H1 (cell line): ENCODE results near the gene ADAMTS14. TPM values are rescaled to one million over a fixed set of nuclear protein-coding genes. Genes with fewer than 3 reads are reported as not detected.

Experiments used
- CTCF ChIA-PET: fragments of 300-600 bp; sonication (Branson Sonifier 250); formaldehyde crosslinking; loops from one replicate; lab custom pipeline; 2021; ENCODE audit not compliant: partially characterized antibody; lab: Charles Lee
- POLR2A ChIA-PET: fragments of 300-600 bp; sonication (Branson Sonifier 250); formaldehyde crosslinking; loops from one replicate; lab custom pipeline; 2021; ENCODE audit warnings: inconsistent platforms; ENCODE audit not compliant: partially characterized antibody; lab: Charles Lee
- DNase-seq, 2 experiments: peaks; one replicate each; pipeline versions ENCODE4 v3.0.0 to v3.0.0-alpha.2; 2010 to 2022; ENCODE audit warnings: low spot score in 2 of 2, low read depth in 1 of 2, mixed read lengths in 1 of 2
- FAIRE-seq: peaks from 2 replicates; lab custom pipeline; 2011; peaks lifted over from hg19 to GRCh38; lab: Jason Lieb, UNC
- H2AFZ ChIP-seq: 2 replicates; pipeline ENCODE4 v1.8.1; 2012; ENCODE audit warnings: low read length, inconsistent platforms
- H2AK5ac ChIP-seq: 2 replicates; pipeline ENCODE4 v1.6.1; 2013; ENCODE audit warnings: low read depth, low read length
- H2BK120ac ChIP-seq: replicated peaks from 2 replicates; pipeline ENCODE3; 2013; ENCODE audit warnings: low read depth, low read length, inconsistent platforms
- H2BK12ac ChIP-seq: 2 replicates; pipeline ENCODE4 v1.6.1; 2013; ENCODE audit warnings: low read depth, low read length
- H2BK15ac ChIP-seq: 2 replicates; pipeline ENCODE4 v1.6.1; 2013; ENCODE audit warnings: low read length
- H2BK20ac ChIP-seq: 2 replicates; pipeline ENCODE4 v1.6.1; 2013; ENCODE audit warnings: low read length
- H2BK5ac ChIP-seq: 2 replicates; pipeline ENCODE4 v1.6.1; 2013; ENCODE audit warnings: low read depth, low read length
- H3K14ac ChIP-seq: 2 replicates; pipeline ENCODE4 v1.6.1; 2013; ENCODE audit warnings: inconsistent platforms; ENCODE audit not compliant: insufficient read length
- H3K18ac ChIP-seq: 2 replicates; pipeline ENCODE4 v1.6.1; 2013; ENCODE audit warnings: low read length; ENCODE audit errors: extremely low read depth
- H3K23ac ChIP-seq: 2 replicates; pipeline ENCODE4 v1.6.1; 2013; ENCODE audit warnings: inconsistent platforms; ENCODE audit not compliant: insufficient read length
- H3K23me2 ChIP-seq: 2 replicates; pipeline ENCODE4 v1.6.1; 2013; ENCODE audit warnings: low read depth, low read length
- H3K27ac ChIP-seq: 2 replicates; pipeline ENCODE4 v1.6.1; 2011; ENCODE audit warnings: low read depth, low read length, inconsistent platforms
- H3K27me3 ChIP-seq, 4 experiments: replicated peaks in 1 of 4; 1 replicate in 1 of 4; 2 replicates in 3 of 4; pipeline versions ENCODE4 v1.6.1 to v1.8.1; 2011 to 2013; ENCODE audit warnings: low read length in 3 of 4, mild to moderate bottlenecking in 3 of 4, inconsistent platforms in 2 of 4, mixed read lengths in 2 of 4, moderate library complexity in 1 of 4; ENCODE audit not compliant: control insufficient read depth in 3 of 4, insufficient read depth in 3 of 4; ENCODE audit errors: extremely low read depth in 1 of 4
- H3K36me3 ChIP-seq, 4 experiments: 2 replicates each; pipeline versions ENCODE4 v1.6.1 to v1.8.1; 2011 to 2013; ENCODE audit warnings: mild to moderate bottlenecking in 4 of 4, low read length in 3 of 4, moderate library complexity in 2 of 4, control low read depth in 1 of 4, inconsistent platforms in 1 of 4; ENCODE audit not compliant: insufficient read depth in 4 of 4, control insufficient read depth in 2 of 4
- H3K4ac ChIP-seq: replicated peaks from 2 replicates; pipeline ENCODE3; 2013; ENCODE audit warnings: low read length, low read depth, mixed read lengths, inconsistent platforms; ENCODE audit not compliant: insufficient read length
- H3K4me1 ChIP-seq, 4 experiments: replicated peaks in 1 of 4; 1 replicate in 1 of 4; 2 replicates in 3 of 4; pipeline versions ENCODE4 v1.6.1 to v1.8.1; 2011 to 2013; ENCODE audit warnings: low read length in 3 of 4, inconsistent platforms in 2 of 4, mixed read lengths in 1 of 4; ENCODE audit not compliant: insufficient read depth in 4 of 4, control insufficient read depth in 3 of 4
- H3K4me2 ChIP-seq, 2 experiments: 2 replicates each; pipeline versions ENCODE4 v1.6.1 to v1.8.1; 2011 to 2013; ENCODE audit warnings: low read depth in 2 of 2, low read length in 2 of 2, control low read depth in 1 of 2, inconsistent platforms in 1 of 2, mild to moderate bottlenecking in 1 of 2; ENCODE audit not compliant: insufficient read depth in 1 of 2
- H3K4me3 ChIP-seq, 4 experiments: fragments of 200-600, 300-600 bp in 1 of 4; sonication (generic), shearing (Covaris generic), sonication (Bioruptor Twin) in 1 of 4; 2 replicates each; pipeline versions ENCODE4 v1.5.1 to v1.8.1; 2011 to 2016; ENCODE audit warnings: low read length in 4 of 4, low read depth in 3 of 4, control low read depth in 2 of 4, inconsistent platforms in 2 of 4, mild to moderate bottlenecking in 2 of 4, mixed read lengths in 1 of 4, moderate library complexity in 1 of 4; ENCODE audit not compliant: insufficient read depth in 2 of 4; ENCODE audit errors: extremely low read depth in 1 of 4
- H3K56ac ChIP-seq: replicated peaks from 2 replicates; pipeline ENCODE3; 2013; ENCODE audit warnings: low read depth, mild to moderate bottlenecking, mixed read lengths, low read length, inconsistent platforms; ENCODE audit not compliant: insufficient read length
- H3K79me1 ChIP-seq: 2 replicates; pipeline ENCODE4 v1.6.1; 2013; ENCODE audit warnings: low read depth, low read length, control low read depth
- H3K79me2 ChIP-seq, 2 experiments: 2 replicates each; pipeline versions ENCODE4 v1.6.1 to v1.8.1; 2012 to 2013; ENCODE audit warnings: low read length in 2 of 2, mild to moderate bottlenecking in 2 of 2, inconsistent platforms in 1 of 2; ENCODE audit not compliant: insufficient read depth in 2 of 2, control insufficient read depth in 1 of 2
- H3K9ac ChIP-seq, 4 experiments: replicated peaks in 1 of 4; 1 replicate in 1 of 4; 2 replicates in 3 of 4; pipeline versions ENCODE4 v1.6.1 to v1.8.1; 2011 to 2013; ENCODE audit warnings: low read depth in 3 of 4, low read length in 3 of 4, control low read depth in 2 of 4, mild to moderate bottlenecking in 2 of 4, moderate library complexity in 2 of 4, inconsistent platforms in 1 of 4; ENCODE audit errors: extremely low read depth in 1 of 4
- H3K9me3 ChIP-seq, 2 experiments: 2 replicates each; pipeline versions ENCODE4 v1.6.1 to v1.8.1; 2012 to 2013; ENCODE audit warnings: mild to moderate bottlenecking in 2 of 2, moderate library complexity in 2 of 2, control low read depth in 1 of 2, inconsistent platforms in 1 of 2, low read depth in 1 of 2, low read length in 1 of 2, mixed read lengths in 1 of 2; ENCODE audit not compliant: insufficient read depth in 2 of 2
- H4K20me1 ChIP-seq, 2 experiments: replicated peaks in 1 of 2; 2 replicates each; pipeline versions ENCODE3 to v1.8.1; 2011 to 2013; ENCODE audit warnings: inconsistent platforms in 2 of 2, low read length in 2 of 2, mild to moderate bottlenecking in 1 of 2; ENCODE audit not compliant: insufficient read depth in 2 of 2, control insufficient read depth in 1 of 2
- H4K5ac ChIP-seq: 2 replicates; pipeline ENCODE4 v1.6.1; 2013; ENCODE audit warnings: low read length, low read depth, mixed read lengths, inconsistent platforms; ENCODE audit not compliant: insufficient read length
- H4K8ac ChIP-seq: 2 replicates; pipeline ENCODE4 v1.8.0; 2013; ENCODE audit warnings: mild to moderate bottlenecking, moderate library complexity, low read length, inconsistent platforms; ENCODE audit not compliant: insufficient read depth; ENCODE audit errors: extremely low read depth
- H4K91ac ChIP-seq: replicated peaks from 2 replicates; pipeline ENCODE3; 2013; ENCODE audit warnings: low read length, mixed read lengths, inconsistent platforms; ENCODE audit not compliant: insufficient read length
- BRCA1 ChIP-seq: IDR thresholded peaks from 2 replicates; pipeline ENCODE4 v1.6.1; 2012; ENCODE audit warnings: low read depth, low read length, improper control_type of control experiment
- CREB1 ChIP-seq: IDR thresholded peaks from 2 replicates; pipeline ENCODE4 v1.6.1; 2012; ENCODE audit warnings: inconsistent platforms
- E2F6 ChIP-seq: IDR thresholded peaks from 2 replicates; pipeline ENCODE4 v1.6.1; 2012; ENCODE audit warnings: inconsistent platforms
- GTF2F1 ChIP-seq: IDR thresholded peaks from 2 replicates; pipeline ENCODE4 v1.6.1; 2012; ENCODE audit warnings: low read depth, low read length, improper control_type of control experiment, borderline replicate concordance
- JUN ChIP-seq: IDR thresholded peaks from 2 replicates; pipeline ENCODE4 v1.6.1; 2011; ENCODE audit warnings: low read depth, mild to moderate bottlenecking, improper control_type of control experiment, low read length
- NRF1 ChIP-seq: IDR thresholded peaks from 2 replicates; pipeline ENCODE4 v1.6.1; 2011; ENCODE audit warnings: mild to moderate bottlenecking, low read depth, low read length, improper control_type of control experiment
- RAD21 ChIP-seq, 2 experiments: IDR thresholded peaks in 1 of 2; conservative IDR thresholded peaks in 1 of 2; 2 replicates each; pipeline ENCODE4 v1.6.1; 2011; ENCODE audit warnings: low read depth in 2 of 2, low read length in 2 of 2, improper control_type of control experiment in 1 of 2, inconsistent platforms in 1 of 2, mild to moderate bottlenecking in 1 of 2, moderate library complexity in 1 of 2
- SAP30 ChIP-seq: fragments of 300-600 bp; sonication (generic); IDR thresholded peaks from 2 replicates; pipeline ENCODE4 v1.7.1; 2012; ENCODE audit warnings: low read length, moderate library complexity, mild to moderate bottlenecking, inconsistent platforms; ENCODE audit not compliant: insufficient read depth, insufficient replicate concordance
- SIRT6 ChIP-seq: IDR thresholded peaks from one replicate; pipeline ENCODE4 v1.7.1; 2012; ENCODE audit warnings: low read length, inconsistent platforms
- SP2 ChIP-seq: IDR thresholded peaks from 2 replicates; pipeline ENCODE4 v1.6.1; 2012; ENCODE audit warnings: mild to moderate bottlenecking, low read length, inconsistent platforms
- SP4 ChIP-seq: IDR thresholded peaks from 2 replicates; pipeline ENCODE4 v1.6.1; 2012; ENCODE audit warnings: low read length, inconsistent platforms
- SUZ12 ChIP-seq: fragments of 200-600 bp; sonication (generic); IDR thresholded peaks from 2 replicates; pipeline ENCODE4 v1.6.1; 2012; ENCODE audit warnings: mild to moderate bottlenecking, inconsistent platforms, low read length, moderate library complexity, mixed read lengths
- WGBS, 2 experiments: shearing (Covaris generic) in 1 of 2; methylation state at CpG; one replicate each; pipeline versions ENCODE4 v1.1.6 to v1.1.7; 2013 to 2015; ENCODE audit warnings: low lambda C conversion rate in 2 of 2, mixed read lengths in 2 of 2, inconsistent platforms in 1 of 2, low coverage in 1 of 2, missing lambda C conversion rate in 1 of 2; ENCODE audit not compliant: insufficient replicate concordance in 2 of 2, insufficient coverage in 1 of 2, insufficient read length in 1 of 2; ENCODE audit errors: extremely low coverage in 1 of 2, missing lambda C conversion rate in 1 of 2; 5-methylcytosine and 5-hydroxymethylcytosine counted together
- polyA plus RNA-seq, 7 experiments: library from polyadenylated mRNA; depleted of rRNA in 3 of 7; stranded (reverse) in 5 of 7; unstranded in 2 of 7; fragments of >200 nt in 5 of 7; fragments of 200-250 nt in 2 of 7; gene quantifications; 1 replicate in 5 of 7; 2 replicates in 1 of 7; 4 replicates in 1 of 7; pipeline versions ENCODE4 v1.2.1 to v1.2.3, GENCODE V29; 2011 to 2013; ENCODE audit warnings: missing spikeins in 2 of 7, mixed read lengths in 2 of 7
- total RNA-seq: library from RNA; stranded (reverse); fragmentation: NEBNext Ultra II Directional; extraction: Animal tissue kit (Norgen Biotek cat#: 25700); gene quantifications from 2 replicates; pipeline ENCODE4 v1.2.1, GENCODE V29; 2021
- TF ChIP-seq, protein P1 (sequence below): IDR thresholded peaks from 2 replicates; pipeline ENCODE4 v1.6.1; 2011; ENCODE audit warnings: low read length, improper control_type of control experiment

ADAMTS14 gene
- total and polyA plus RNA-seq, 2 of the 8 experiments (the other 6 are each of a cell fraction or from before 2014, with no cell fraction given) = 2.0 to 2.3 TPM

GRCh38 chr10:70688828-70689227 is 16.5 kb downstream of the ADAMTS14 start:
- no peaks in the 10 kb centered on the region; a peak in 1 of 7 replicates for H3K27me3 ChIP-seq
- H3K36me3 ChIP-seq = no peaks in the 10 kb centered on the region; a peak in 1 of 8 replicates
- no peak overlapping the region for H2BK120ac ChIP-seq
- ChIA-PET POLR2A (no interaction called here), CTCF (interaction anchor here (0.6 kb wide), 1 partner anchor 80 kb away, joined by 3 read pairs; no protein-coding TSS in a partner anchor)
- H2BK12ac ChIP-seq = no peak overlapping the region
- H4K8ac ChIP-seq = no peak overlapping the region
- FAIRE-seq (no peak), DNase-seq (no peak)
- H3K9ac ChIP-seq = no peak overlapping the region
- WGBS, 2 experiments = 92% methylated on average over 8 of the region's 9 CpGs; no CpG with 5 or more reads in 1 of the 2 experiments
- no peak overlapping the region for H3K4me3 ChIP-seq
- no peak overlapping the region for H2AK5ac ChIP-seq
- H3K4ac ChIP-seq = no peak overlapping the region
- H4K20me1 ChIP-seq = no peaks in the 10 kb centered on the region
- H3K23ac ChIP-seq = no peak overlapping the region
- H2AFZ ChIP-seq = no peak overlapping the region
- no peak overlapping the region for H3K14ac ChIP-seq
- H3K23me2 ChIP-seq = no peaks in the 10 kb centered on the region; the same call in 1 of the 2 replicates
- no peak overlapping the region for H3K18ac ChIP-seq
- no peak overlapping the region for H4K5ac ChIP-seq
- H3K79me1 ChIP-seq = no peaks in the 10 kb centered on the region
- no peak overlapping the region for H2BK5ac ChIP-seq
- H3K4me1 ChIP-seq = peaks cover 1 to 11% (median 7%) of the 10 kb centered on the region in 4 experiments
- H2BK20ac ChIP-seq = no peak overlapping the region
- no peak overlapping the region for H3K4me2 ChIP-seq
- no peak overlapping the region for H3K56ac ChIP-seq
- no peak overlapping the region for H3K27ac ChIP-seq
- no peak overlapping the region for H4K91ac ChIP-seq
- no peak overlapping the region for H2BK15ac ChIP-seq
- H3K9me3 ChIP-seq = peaks cover 0 to 2% of the 10 kb centered on the region in 2 experiments; a peak in 1 of 4 replicates
- no peaks in the 10 kb centered on the region for H3K79me2 ChIP-seq
- TF ChIP-seq CREB1 = no peak
- TF ChIP-seq, protein P1, sequence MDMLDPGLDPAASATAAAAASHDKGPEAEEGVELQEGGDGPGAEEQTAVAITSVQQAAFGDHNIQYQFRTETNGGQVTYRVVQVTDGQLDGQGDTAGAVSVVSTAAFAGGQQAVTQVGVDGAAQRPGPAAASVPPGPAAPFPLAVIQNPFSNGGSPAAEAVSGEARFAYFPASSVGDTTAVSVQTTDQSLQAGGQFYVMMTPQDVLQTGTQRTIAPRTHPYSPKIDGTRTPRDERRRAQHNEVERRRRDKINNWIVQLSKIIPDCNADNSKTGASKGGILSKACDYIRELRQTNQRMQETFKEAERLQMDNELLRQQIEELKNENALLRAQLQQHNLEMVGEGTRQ = no peak
- no peak for TF ChIP-seq SP2
- no peak for TF ChIP-seq GTF2F1
- no peak for TF ChIP-seq NRF1
- no peak for TF ChIP-seq RAD21 (IDR thresholded peaks at IDR 0.05 in 1 of 2, conservative IDR thresholded peaks at IDR 0.05 in 1 of 2; ENCODE audit: low read depth in 2 of 2, low read length in 2 of 2)
- no peak for TF ChIP-seq SIRT6
- TF ChIP-seq BRCA1 = no peak
- TF ChIP-seq JUN = no peak
- no peak for TF ChIP-seq SUZ12
- no peak for TF ChIP-seq SP4
- no peak for TF ChIP-seq E2F6
- TF ChIP-seq SAP30 = no peak
